NCI-H1048 (cell line): Measurements from ENCODE around the gene MAPKAPK2.
"Not testable (repeated sequence)": the region's sequence is repeated elsewhere in the genome, so short reads cannot be mapped to it uniquely, and the experiment has no call there.

Source experiments
- DNase-seq: peaks from one replicate; lab custom pipeline; 2025; lab: John Stamatoyannopoulos, UW

MAPKAPK2 gene

GRCh38 chr1:206684478-206685333 is at the start of gene MAPKAPK2:
Gene MAPKAPK2 (plus strand): TSS chr1:206684905. CDS start chr1:206685230, 325 bp downstream.
- peak; percentile 43 for DNase-seq

GRCh38 chr1:206635080-206635977 is 49.4 kb upstream of the MAPKAPK2 start, which contains the start of gene DYRK3:
Gene DYRK3 (plus strand): TSS chr1:206635536. CDS start chr1:206635704, 168 bp downstream.
- peak; percentile 96 for DNase-seq

- DNase-seq: no peak
Observed at GRCh38 chr1:206635978-206636345, 48.7 kb upstream of the MAPKAPK2 start.

- no peak for DNase-seq
Observed at GRCh38 chr1:206636671-206637070, 48.0 kb upstream of the MAPKAPK2 start.

GRCh38 chr1:206637605-206638004 is 47.1 kb upstream of the MAPKAPK2 start:
- no peak for DNase-seq

- DNase-seq: not testable (repeated sequence)
Observed at GRCh38 chr1:206642074-206642473, 42.6 kb upstream of the MAPKAPK2 start.

GRCh38 chr1:206643118-206643698 is 41.5 kb upstream of the MAPKAPK2 start:
- no peak for DNase-seq

GRCh38 chr1:206646504-206646903 is 38.2 kb upstream of the MAPKAPK2 start:
- no peak for DNase-seq

- no peak for DNase-seq
Observed at GRCh38 chr1:206647224-206647623, 37.5 kb upstream of the MAPKAPK2 start.

GRCh38 chr1:206649261-206649921 is 35.3 kb upstream of the MAPKAPK2 start:
- no peak for DNase-seq

GRCh38 chr1:206651014-206651413 is 33.7 kb upstream of the MAPKAPK2 start:
- no peak for DNase-seq

GRCh38 chr1:206651958-206652890 is 32.5 kb upstream of the MAPKAPK2 start:
- no peak for DNase-seq

- no peak for DNase-seq
Observed at GRCh38 chr1:206653715-206654459, 30.8 kb upstream of the MAPKAPK2 start.

- DNase-seq: no peak
Observed at GRCh38 chr1:206654828-206655227, 29.9 kb upstream of the MAPKAPK2 start.

- no peak for DNase-seq
Observed at GRCh38 chr1:206655471-206655882, 29.2 kb upstream of the MAPKAPK2 start.

GRCh38 chr1:206656936-206657335 is 27.8 kb upstream of the MAPKAPK2 start:
- no peak for DNase-seq

- no peak for DNase-seq
Observed at GRCh38 chr1:206657751-206658150, 27.0 kb upstream of the MAPKAPK2 start.

- no peak for DNase-seq
Observed at GRCh38 chr1:206658264-206658980, 26.3 kb upstream of the MAPKAPK2 start.

- DNase-seq: no peak
Observed at GRCh38 chr1:206658981-206659273, 25.8 kb upstream of the MAPKAPK2 start.
